Activated CD4-positive, alpha-beta T cell treated with anti-CD3 and anti-CD28 coated beads, Interleukin-2, amount 10 ng/mL, durations not matched to agents 24 days and 14 days (primary cell): ENCODE results near the gene EVA1A. TPM values are rescaled to one million over a fixed set of nuclear protein-coding genes. Genes with fewer than 3 reads are reported as not detected.

Experiments
- DNase-seq: peaks from one replicate; pipeline ENCODE4 v3.0.0; 2022
- H3K27ac Mint-ChIP-seq: one replicate; pipeline ENCODE4 v1.8.0; 2022; ENCODE audit warnings: mild to moderate bottlenecking, mixed read lengths
- H3K27me3 Mint-ChIP-seq: one replicate; pipeline ENCODE4 v1.8.0; 2022; ENCODE audit warnings: mixed read lengths
- H3K36me3 Mint-ChIP-seq: one replicate; pipeline ENCODE4 v1.8.0; 2022; ENCODE audit warnings: low read depth, mild to moderate bottlenecking, mixed read lengths
- H3K4me1 Mint-ChIP-seq: one replicate; pipeline ENCODE4 v1.8.0; 2021; ENCODE audit warnings: mixed read lengths
- H3K4me3 Mint-ChIP-seq: one replicate; pipeline ENCODE4 v1.8.0; 2022; ENCODE audit warnings: mild to moderate bottlenecking, moderate library complexity, mixed read lengths
- H3K9me3 Mint-ChIP-seq: one replicate; pipeline ENCODE4 v1.8.0; 2021; ENCODE audit warnings: mixed read lengths
- intact Hi-C: fragments of 100-400 bp; cut with micrococcal nuclease; formaldehyde crosslinking; loops from one replicate; pipeline ENCODE4 v1.15.1; 2023
- total RNA-seq: library from RNA; stranded (reverse); gene quantifications from 2 replicates; pipeline ENCODE4 v1.2.3, GENCODE V29; 2022

Gene EVA1A
- not detected in 2 replicates for total RNA-seq

- H3K4me3 Mint-ChIP-seq: peak within 1 kb of the TSS; percentile 83
- peaks cover 45% of the 10 kb centered on the region for H3K27me3 Mint-ChIP-seq
- H3K9me3 Mint-ChIP-seq: no peaks in the 10 kb centered on the region
- H3K36me3 Mint-ChIP-seq: no peaks in the 10 kb centered on the region
- DNase-seq: peak; percentile 58
- H3K27ac Mint-ChIP-seq: no peak within 1 kb of the TSS
- H3K4me1 Mint-ChIP-seq: peaks cover 10% of the 10 kb centered on the region
- intact Hi-C loops: no loop called here
Observed at GRCh38 chr2:75560768-75561565, at the start of gene EVA1A. EVA1A (minus strand) TSS chr2:75560939; CDS start chr2:75518140, 42,799 bp downstream.

- Mint-ChIP-seq H3K4me3 (no peak overlapping the region), H3K36me3 (no peaks in the 10 kb centered on the region), H3K9me3 (no peaks in the 10 kb centered on the region), H3K4me1 (no peaks in the 10 kb centered on the region), H3K27ac (no peak overlapping the region), H3K27me3 (peaks cover 28% of the 10 kb centered on the region)
- DNase-seq: no peak
- intact Hi-C loops: loop anchor here (1.0 to 10.0 kb wide), 2 partner anchors 146 to 545 kb away; no protein-coding TSS in a partner anchor
Observed at GRCh38 chr2:75609937-75610508, 49.3 kb upstream of the EVA1A start.

- Mint-ChIP-seq H3K4me1 (no peaks in the 10 kb centered on the region), H3K27me3 (peaks cover 35% of the 10 kb centered on the region), H3K27ac (no peak overlapping the region), H3K4me3 (no peak overlapping the region), H3K9me3 (no peaks in the 10 kb centered on the region), H3K36me3 (no peaks in the 10 kb centered on the region)
- intact Hi-C loops: loop anchor here (1.0 to 10.0 kb wide), 2 partner anchors 145 to 545 kb away; no protein-coding TSS in a partner anchor
- DNase-seq: no peak
Observed at GRCh38 chr2:75609334-75609689, 48.6 kb upstream of the EVA1A start.

- intact Hi-C loops: loop anchor here (1.0 to 10.0 kb wide), 2 partner anchors 145 to 544 kb away; no protein-coding TSS in a partner anchor
- Mint-ChIP-seq H3K27ac (no peak overlapping the region), H3K9me3 (no peaks in the 10 kb centered on the region), H3K4me1 (no peaks in the 10 kb centered on the region), H3K27me3 (peaks cover 37% of the 10 kb centered on the region), H3K36me3 (no peaks in the 10 kb centered on the region), H3K4me3 (no peak overlapping the region)
- DNase-seq: peak; percentile 85
Observed at GRCh38 chr2:75608684-75609333, 48.1 kb upstream of the EVA1A start.

GRCh38 chr2:75607988-75608683 lies 47.4 kb upstream of the EVA1A start:
- H3K27ac Mint-ChIP-seq: no peak overlapping the region
- H3K27me3 Mint-ChIP-seq: peaks cover 41% of the 10 kb centered on the region
- no peak overlapping the region for H3K4me3 Mint-ChIP-seq
- no peaks in the 10 kb centered on the region for H3K9me3 Mint-ChIP-seq
- H3K4me1 Mint-ChIP-seq: no peaks in the 10 kb centered on the region
- H3K36me3 Mint-ChIP-seq: no peaks in the 10 kb centered on the region
- intact Hi-C loops: loop anchor here (10.0 kb wide), 1 partner anchor 543 kb away; no protein-coding TSS in a partner anchor
- peak; percentile 48 for DNase-seq

GRCh38 chr2:75607400-75607798 lies 46.7 kb upstream of the EVA1A start:
- Mint-ChIP-seq H3K36me3 (no peaks in the 10 kb centered on the region), H3K27me3 (peaks cover 40% of the 10 kb centered on the region), H3K9me3 (no peaks in the 10 kb centered on the region), H3K4me1 (no peaks in the 10 kb centered on the region), H3K4me3 (no peak overlapping the region), H3K27ac (no peak overlapping the region)
- intact Hi-C loops: loop anchor here (10.0 kb wide), 1 partner anchor 543 kb away; no protein-coding TSS in a partner anchor
- peak; percentile 37 for DNase-seq

- DNase-seq: peak; percentile 51
- Mint-ChIP-seq H3K4me1 (no peaks in the 10 kb centered on the region), H3K27ac (no peak overlapping the region), H3K36me3 (no peaks in the 10 kb centered on the region), H3K4me3 (no peak overlapping the region), H3K9me3 (no peaks in the 10 kb centered on the region), H3K27me3 (peaks cover 39% of the 10 kb centered on the region)
- intact Hi-C loops: loop anchor here (10.0 kb wide), 1 partner anchor 542 kb away; no protein-coding TSS in a partner anchor
Observed at GRCh38 chr2:75606761-75607399, 46.1 kb upstream of the EVA1A start.

GRCh38 chr2:75605770-75606529 lies 45.2 kb upstream of the EVA1A start:
- no peaks in the 10 kb centered on the region for H3K9me3 Mint-ChIP-seq
- H3K36me3 Mint-ChIP-seq: no peaks in the 10 kb centered on the region
- no peaks in the 10 kb centered on the region for H3K4me1 Mint-ChIP-seq
- H3K27me3 Mint-ChIP-seq: peaks cover 37% of the 10 kb centered on the region
- no peak overlapping the region for H3K4me3 Mint-ChIP-seq
- H3K27ac Mint-ChIP-seq: no peak overlapping the region
- DNase-seq: peak; percentile 36
- intact Hi-C loops: loop anchor here (10.0 kb wide), 1 partner anchor 541 kb away; no protein-coding TSS in a partner anchor

GRCh38 chr2:75604484-75604883 lies 43.7 kb upstream of the EVA1A start:
- no peak for DNase-seq
- no peaks in the 10 kb centered on the region for H3K9me3 Mint-ChIP-seq
- intact Hi-C loops: loop anchor here (10.0 kb wide), 1 partner anchor 540 kb away; no protein-coding TSS in a partner anchor
- no peak overlapping the region for H3K4me3 Mint-ChIP-seq
- H3K27ac Mint-ChIP-seq: no peak overlapping the region
- no peaks in the 10 kb centered on the region for H3K4me1 Mint-ChIP-seq
- no peaks in the 10 kb centered on the region for H3K36me3 Mint-ChIP-seq
- H3K27me3 Mint-ChIP-seq: peaks cover 33% of the 10 kb centered on the region

- H3K4me3 Mint-ChIP-seq: no peak overlapping the region
- peak; percentile 12 for DNase-seq
- intact Hi-C loops: loop anchor here (10.0 kb wide), 1 partner anchor 539 kb away; no protein-coding TSS in a partner anchor
- no peaks in the 10 kb centered on the region for H3K36me3 Mint-ChIP-seq
- H3K27ac Mint-ChIP-seq: no peak overlapping the region
- H3K4me1 Mint-ChIP-seq: no peaks in the 10 kb centered on the region
- no peaks in the 10 kb centered on the region for H3K9me3 Mint-ChIP-seq
- peaks cover 26% of the 10 kb centered on the region for H3K27me3 Mint-ChIP-seq
Observed at GRCh38 chr2:75603477-75603876, 42.7 kb upstream of the EVA1A start.

GRCh38 chr2:75602724-75603342 lies 42.1 kb upstream of the EVA1A start:
- intact Hi-C loops: loop anchor here (10.0 kb wide), 1 partner anchor 538 kb away; no protein-coding TSS in a partner anchor
- H3K4me1 Mint-ChIP-seq: no peaks in the 10 kb centered on the region
- H3K27ac Mint-ChIP-seq: no peak overlapping the region
- peak; percentile 37 for DNase-seq
- H3K4me3 Mint-ChIP-seq: no peak overlapping the region
- H3K9me3 Mint-ChIP-seq: no peaks in the 10 kb centered on the region
- peaks cover 23% of the 10 kb centered on the region for H3K27me3 Mint-ChIP-seq
- no peaks in the 10 kb centered on the region for H3K36me3 Mint-ChIP-seq

- H3K9me3 Mint-ChIP-seq: no peaks in the 10 kb centered on the region
- no peak overlapping the region for H3K4me3 Mint-ChIP-seq
- H3K27ac Mint-ChIP-seq: no peak overlapping the region
- intact Hi-C loops: loop anchor here (10.0 kb wide), 1 partner anchor 536 kb away; no protein-coding TSS in a partner anchor
- DNase-seq: peak; percentile 39
- no peaks in the 10 kb centered on the region for H3K36me3 Mint-ChIP-seq
- H3K4me1 Mint-ChIP-seq: no peaks in the 10 kb centered on the region
- H3K27me3 Mint-ChIP-seq: peaks cover 14% of the 10 kb centered on the region
Observed at GRCh38 chr2:75600461-75601011, 39.8 kb upstream of the EVA1A start.
